ENCODE data around the gene HSD17B12.

DNA sequence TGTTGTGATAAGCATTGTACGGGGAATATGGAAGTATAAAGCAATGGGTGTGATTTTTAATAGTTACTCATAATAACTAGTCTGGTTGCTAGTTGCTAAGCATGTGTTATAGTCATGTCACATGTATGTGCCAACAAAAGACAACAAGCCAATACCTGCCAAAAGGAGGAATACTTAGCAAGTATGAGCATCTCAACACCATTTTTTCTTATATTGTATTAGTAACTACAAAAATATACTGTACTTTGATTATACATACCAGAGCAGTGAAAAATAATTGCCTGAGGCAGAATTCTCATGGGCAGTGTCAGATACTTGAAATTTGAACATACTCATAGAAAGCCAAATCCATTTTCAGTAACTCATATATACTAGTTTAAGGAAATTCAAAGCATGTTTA lies 137.7 kb downstream of the HSD17B12 start:
- TF ChIP-seq EZH2 (IDR thresholded peaks at IDR 0.05; ENCODE audit: borderline replicate concordance, low read depth, low read length, severe bottlenecking) (no peak), POLR2AphosphoS5 (IDR thresholded peaks at IDR 0.05; ENCODE audit: insufficient read depth, low read depth, low read length) (no peak)
- TF ChIP-seq, protein P1, sequence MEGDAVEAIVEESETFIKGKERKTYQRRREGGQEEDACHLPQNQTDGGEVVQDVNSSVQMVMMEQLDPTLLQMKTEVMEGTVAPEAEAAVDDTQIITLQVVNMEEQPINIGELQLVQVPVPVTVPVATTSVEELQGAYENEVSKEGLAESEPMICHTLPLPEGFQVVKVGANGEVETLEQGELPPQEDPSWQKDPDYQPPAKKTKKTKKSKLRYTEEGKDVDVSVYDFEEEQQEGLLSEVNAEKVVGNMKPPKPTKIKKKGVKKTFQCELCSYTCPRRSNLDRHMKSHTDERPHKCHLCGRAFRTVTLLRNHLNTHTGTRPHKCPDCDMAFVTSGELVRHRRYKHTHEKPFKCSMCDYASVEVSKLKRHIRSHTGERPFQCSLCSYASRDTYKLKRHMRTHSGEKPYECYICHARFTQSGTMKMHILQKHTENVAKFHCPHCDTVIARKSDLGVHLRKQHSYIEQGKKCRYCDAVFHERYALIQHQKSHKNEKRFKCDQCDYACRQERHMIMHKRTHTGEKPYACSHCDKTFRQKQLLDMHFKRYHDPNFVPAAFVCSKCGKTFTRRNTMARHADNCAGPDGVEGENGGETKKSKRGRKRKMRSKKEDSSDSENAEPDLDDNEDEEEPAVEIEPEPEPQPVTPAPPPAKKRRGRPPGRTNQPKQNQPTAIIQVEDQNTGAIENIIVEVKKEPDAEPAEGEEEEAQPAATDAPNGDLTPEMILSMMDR (IDR thresholded peaks at IDR 0.05; ENCODE audit: extremely low read depth in 1 of 2, insufficient read depth in 1 of 2, low read depth in 1 of 2, low read length in 2 of 2), result no peak
- TF ChIP-seq, protein P2, sequence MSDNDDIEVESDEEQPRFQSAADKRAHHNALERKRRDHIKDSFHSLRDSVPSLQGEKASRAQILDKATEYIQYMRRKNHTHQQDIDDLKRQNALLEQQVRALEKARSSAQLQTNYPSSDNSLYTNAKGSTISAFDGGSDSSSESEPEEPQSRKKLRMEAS (IDR thresholded peaks at IDR 0.05; ENCODE audit: insufficient read depth, insufficient read length), result no peak

Data from endothelial cell of umbilical vein (primary cell).